CD4-positive, CD25-positive, alpha-beta regulatory T cell (primary cell): ENCODE measurements around the gene ACR. TPM values are rescaled to one million over a fixed set of nuclear protein-coding genes. Genes with fewer than 3 reads are reported as not detected.

Experiments
- ATAC-seq, 2 donors: fragments of 150-1000 bp; cut with Tn5 transposase; one replicate each; pipeline ENCODE4 v1.10.0; 2021; ENCODE audit warnings: low read depth in 2 of 2, moderate number of reproducible peaks in 2 of 2, moderate library complexity in 1 of 2
- DNase-seq, 3 donors: peaks; one replicate each; pipeline versions ENCODE4 v3.0.0 to v3.0.0-alpha.2; 2012 to 2022; ENCODE audit warnings: mixed read lengths in 1 of 3
- H3K27ac ChIP-seq: one replicate; pipeline ENCODE4 v1.7.0; 2013; ENCODE audit warnings: mild to moderate bottlenecking, low read length; ENCODE audit not compliant: insufficient read depth, poor library complexity, severe bottlenecking
- H3K27me3 ChIP-seq: one replicate; pipeline ENCODE4 v1.7.0; 2013; ENCODE audit warnings: low read length; ENCODE audit not compliant: control insufficient read depth, insufficient read depth
- H3K36me3 ChIP-seq: one replicate; pipeline ENCODE4 v1.7.0; 2013; ENCODE audit warnings: mild to moderate bottlenecking, low read length, moderate library complexity; ENCODE audit not compliant: control insufficient read depth, insufficient read depth
- H3K4me1 ChIP-seq: 2 replicates; pipeline ENCODE4 v1.7.0; 2013; ENCODE audit warnings: mild to moderate bottlenecking, low read length; ENCODE audit not compliant: insufficient read depth, control insufficient read depth, poor library complexity, severe bottlenecking
- H3K4me3 ChIP-seq: one replicate; pipeline ENCODE4 v1.7.0; 2013; ENCODE audit warnings: low read depth, mild to moderate bottlenecking, low read length, moderate library complexity
- H3K9me3 ChIP-seq, 2 experiments: 1 replicate in 1 of 2; 2 replicates in 1 of 2; pipeline ENCODE4 v1.7.0; 2013; ENCODE audit warnings: low read length in 2 of 2, mild to moderate bottlenecking in 1 of 2, moderate library complexity in 1 of 2; ENCODE audit not compliant: control insufficient read depth in 2 of 2
- H3K27ac Mint-ChIP-seq, 3 donors: one replicate each; pipeline ENCODE4 v1.8.0; 2020 to 2022; ENCODE audit warnings: mild to moderate bottlenecking in 3 of 3, mixed read lengths in 3 of 3, moderate library complexity in 2 of 3
- H3K27me3 Mint-ChIP-seq: one replicate; pipeline ENCODE4 v1.8.0; 2022; ENCODE audit warnings: mild to moderate bottlenecking, mixed read lengths
- H3K36me3 Mint-ChIP-seq: one replicate; pipeline ENCODE4 v1.8.0; 2020; ENCODE audit warnings: mixed read lengths
- H3K4me1 Mint-ChIP-seq, 4 donors: one replicate each; pipeline ENCODE4 v1.8.0; 2020 to 2022; ENCODE audit warnings: mixed read lengths in 4 of 4, mild to moderate bottlenecking in 1 of 4
- H3K4me3 Mint-ChIP-seq, 4 donors: one replicate each; pipeline ENCODE4 v1.8.0; 2020 to 2022; ENCODE audit warnings: mild to moderate bottlenecking in 4 of 4, mixed read lengths in 4 of 4, moderate library complexity in 3 of 4
- H3K9me3 Mint-ChIP-seq, 7 donors: one replicate each; pipeline ENCODE4 v1.8.0; 2020 to 2022; ENCODE audit warnings: mixed read lengths in 7 of 7, mild to moderate bottlenecking in 3 of 7, moderate library complexity in 2 of 7
- polyA plus RNA-seq, 4 donors: library from polyadenylated mRNA; unstranded; fragments of 300-500 nt; fragmentation: Illumina TruSeq; gene quantifications; one replicate each; pipeline ENCODE4 v1.2.3, GENCODE V29; 2021
- total RNA-seq: library from RNA; stranded (reverse); gene quantifications from one replicate; pipeline ENCODE4 v1.2.3, GENCODE V29; 2022

ACR gene
- total and polyA plus RNA-seq, 5 donors from 2014 or later = not detected

DNA sequence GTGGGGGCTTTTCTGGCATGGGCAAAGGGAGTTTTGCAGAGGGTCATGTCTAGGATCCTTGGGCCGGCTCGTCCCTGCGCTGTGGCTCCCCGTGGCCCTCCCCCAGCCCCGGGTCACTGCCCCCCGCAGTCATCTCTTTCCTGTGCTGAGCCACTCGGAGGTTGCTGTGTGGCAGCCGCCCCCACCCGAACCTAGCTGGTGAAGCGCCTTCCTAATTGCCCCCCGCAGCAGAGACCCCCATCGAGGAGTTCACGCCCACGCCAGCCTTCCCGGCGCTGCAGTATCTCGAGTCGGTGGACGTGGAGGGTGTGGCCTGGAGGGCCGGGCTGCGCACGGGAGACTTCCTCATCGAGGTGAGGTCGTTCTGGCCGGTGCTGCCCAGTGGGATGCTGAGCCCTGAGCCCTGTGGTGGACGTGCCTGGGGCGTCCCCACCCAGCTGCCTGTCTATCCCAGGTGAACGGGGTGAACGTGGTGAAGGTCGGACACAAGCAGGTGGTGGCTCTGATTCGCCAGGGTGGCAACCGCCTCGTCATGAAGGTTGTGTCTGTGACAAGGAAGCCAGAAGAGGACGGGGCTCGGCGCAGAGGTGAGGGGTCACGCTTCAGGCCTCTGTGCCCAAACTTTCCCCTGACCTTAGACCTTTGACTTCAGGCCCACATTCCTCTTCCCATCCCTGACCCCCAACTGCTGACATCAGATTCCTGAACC is 33.3 kb upstream of the ACR start:
- H3K27me3 Mint-ChIP-seq = no peaks in the 10 kb centered on the region
- DNase-seq = no peak
- Histone ChIP-seq H3K4me3 (no peak overlapping the region), H3K4me1 (peaks cover 3% of the 10 kb centered on the region), H3K27ac (no peak overlapping the region), H3K27me3 (no peaks in the 10 kb centered on the region), H3K9me3 (no peaks in the 10 kb centered on the region), H3K36me3 (no peaks in the 10 kb centered on the region)
- peaks cover 0 to 13% (median 11%) of the 10 kb centered on the region in 4 donors for H3K4me1 Mint-ChIP-seq
- no peak overlapping the region for H3K4me3 Mint-ChIP-seq
- H3K36me3 Mint-ChIP-seq = no peaks in the 10 kb centered on the region
- ATAC-seq = no peak
- no peak overlapping the region for H3K27ac Mint-ChIP-seq
- no peaks in the 10 kb centered on the region for H3K9me3 Mint-ChIP-seq

DNA sequence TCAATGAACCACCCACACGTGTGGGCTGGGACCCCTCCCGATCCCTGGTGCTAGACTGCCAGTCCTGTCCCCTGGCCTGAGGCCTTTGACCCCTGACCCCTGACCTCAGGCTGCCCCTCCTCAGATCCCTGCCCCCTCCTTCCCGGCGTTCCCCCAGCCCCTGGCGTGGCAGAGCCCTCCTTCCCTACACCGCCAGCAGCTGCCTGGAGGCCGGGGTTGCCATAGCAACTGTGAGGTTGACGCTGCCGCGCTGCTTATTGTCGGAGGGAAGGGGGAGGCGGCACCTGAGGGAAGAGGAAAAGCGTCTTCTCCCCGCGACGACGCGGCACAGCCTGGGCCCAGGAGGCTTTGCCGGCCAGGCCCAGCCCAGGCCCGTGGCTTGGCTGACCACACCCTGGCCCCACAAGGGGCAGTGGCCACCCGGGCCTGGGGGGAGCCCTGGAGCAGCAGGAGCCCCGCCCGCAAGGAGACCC is 32.7 kb upstream of the ACR start:
- Mint-ChIP-seq H3K27me3 (no peaks in the 10 kb centered on the region), H3K9me3 (no peaks in the 10 kb centered on the region), H3K27ac (no peak overlapping the region), H3K36me3 (no peaks in the 10 kb centered on the region), H3K4me1 (peaks cover 0 to 13% (median 11%) of the 10 kb centered on the region in 4 donors), H3K4me3 (no peak overlapping the region)
- Histone ChIP-seq H3K27me3 (no peaks in the 10 kb centered on the region), H3K9me3 (no peaks in the 10 kb centered on the region), H3K27ac (no peak overlapping the region), H3K4me1 (peaks cover 3% of the 10 kb centered on the region), H3K4me3 (no peak overlapping the region), H3K36me3 (no peaks in the 10 kb centered on the region)
- DNase-seq (no peak), ATAC-seq (no peak)

DNA sequence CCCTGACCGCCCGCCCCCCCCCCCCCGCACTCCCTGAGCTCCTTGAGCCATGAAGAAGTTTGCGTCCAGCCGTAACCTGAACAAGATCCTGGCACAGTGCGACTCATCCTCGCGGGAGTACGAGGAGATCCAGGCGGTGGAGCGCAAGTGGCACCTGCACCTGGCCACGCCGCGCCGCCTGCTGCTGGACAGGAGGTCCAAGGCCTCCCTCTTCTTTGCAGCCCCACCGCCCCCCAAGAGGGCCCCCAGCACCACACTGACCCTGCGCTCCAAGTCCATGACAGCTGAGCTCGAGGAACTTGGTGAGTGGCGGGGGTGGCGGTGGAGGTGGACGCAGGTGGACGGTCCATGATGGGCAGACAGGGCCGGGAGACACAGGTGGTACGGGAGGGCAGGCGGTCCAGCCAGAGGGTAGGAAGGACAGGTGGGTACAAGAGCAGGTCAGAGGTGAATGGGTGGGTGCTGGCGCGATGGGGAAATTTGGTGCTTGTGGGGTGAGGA is 32.1 kb upstream of the ACR start:
- H3K4me1 Mint-ChIP-seq = peaks cover 0 to 13% (median 11%) of the 10 kb centered on the region in 4 donors
- H3K27me3 Mint-ChIP-seq = no peaks in the 10 kb centered on the region
- H3K27ac Mint-ChIP-seq = no peak overlapping the region
- Histone ChIP-seq H3K4me3 (no peak overlapping the region), H3K27me3 (no peaks in the 10 kb centered on the region), H3K4me1 (peaks cover 3% of the 10 kb centered on the region), H3K27ac (no peak overlapping the region), H3K9me3 (no peaks in the 10 kb centered on the region), H3K36me3 (no peaks in the 10 kb centered on the region)
- peaks cover 0 to 3% (median 0%) of the 10 kb centered on the region in 7 donors for H3K9me3 Mint-ChIP-seq
- no peak overlapping the region for H3K4me3 Mint-ChIP-seq
- DNase-seq = no peak
- ATAC-seq = no peak
- H3K36me3 Mint-ChIP-seq = no peaks in the 10 kb centered on the region

- Histone ChIP-seq H3K4me3 (no peak overlapping the region), H3K4me1 (peaks cover 3% of the 10 kb centered on the region), H3K27me3 (no peaks in the 10 kb centered on the region), H3K9me3 (no peaks in the 10 kb centered on the region), H3K36me3 (no peaks in the 10 kb centered on the region), H3K27ac (no peak overlapping the region)
- Mint-ChIP-seq H3K4me3 (no peak overlapping the region), H3K36me3 (no peaks in the 10 kb centered on the region), H3K4me1 (peaks cover 0 to 13% (median 11%) of the 10 kb centered on the region in 4 donors), H3K27ac (no peak overlapping the region), H3K9me3 (peaks cover 0 to 3% (median 0%) of the 10 kb centered on the region in 7 donors), H3K27me3 (no peaks in the 10 kb centered on the region)
- no peak for ATAC-seq
- DNase-seq = no peak
These were observed 31.4 kb upstream of the ACR start for GRCh38 chr22:50706481-50707125.

GRCh38 chr22:50708474-50708873 is 29.5 kb upstream of the ACR start:
- no peak for DNase-seq
- H3K27me3 ChIP-seq = no peaks in the 10 kb centered on the region
- no peak for ATAC-seq
- H3K27me3 Mint-ChIP-seq = no peaks in the 10 kb centered on the region
- H3K9me3 ChIP-seq = no peaks in the 10 kb centered on the region
- no peak overlapping the region for H3K4me3 ChIP-seq
- H3K9me3 Mint-ChIP-seq = peaks cover 0 to 3% (median 0%) of the 10 kb centered on the region in 7 donors
- no peaks in the 10 kb centered on the region for H3K36me3 ChIP-seq
- no peaks in the 10 kb centered on the region for H3K36me3 Mint-ChIP-seq
- H3K4me1 Mint-ChIP-seq = no peaks in the 10 kb centered on the region
- H3K27ac Mint-ChIP-seq = no peak overlapping the region
- no peaks in the 10 kb centered on the region for H3K4me1 ChIP-seq
- H3K4me3 Mint-ChIP-seq = no peak overlapping the region
- H3K27ac ChIP-seq = no peak overlapping the region

- Mint-ChIP-seq H3K4me1 (no peaks in the 10 kb centered on the region), H3K4me3 (peak overlapping the region in 1 of 4 donors; percentile 69), H3K9me3 (peaks cover 0 to 3% (median 0%) of the 10 kb centered on the region in 7 donors), H3K36me3 (no peaks in the 10 kb centered on the region), H3K27me3 (no peaks in the 10 kb centered on the region), H3K27ac (no peak overlapping the region)
- Histone ChIP-seq H3K36me3 (no peaks in the 10 kb centered on the region), H3K9me3 (no peaks in the 10 kb centered on the region), H3K27me3 (no peaks in the 10 kb centered on the region), H3K4me1 (no peaks in the 10 kb centered on the region), H3K27ac (no peak overlapping the region), H3K4me3 (no peak overlapping the region)
- DNase-seq (no peak), ATAC-seq (no peak)
These were observed 29.0 kb upstream of the ACR start for GRCh38 chr22:50708996-50709395.

GRCh38 chr22:50710221-50710620 is 27.8 kb upstream of the ACR start:
- no peak overlapping the region for H3K27ac Mint-ChIP-seq
- H3K27me3 ChIP-seq = no peaks in the 10 kb centered on the region
- no peak overlapping the region for H3K4me3 ChIP-seq
- H3K27me3 Mint-ChIP-seq = no peaks in the 10 kb centered on the region
- H3K4me1 ChIP-seq = no peaks in the 10 kb centered on the region
- no peak overlapping the region for H3K4me3 Mint-ChIP-seq
- H3K36me3 Mint-ChIP-seq = no peaks in the 10 kb centered on the region
- no peaks in the 10 kb centered on the region for H3K9me3 ChIP-seq
- H3K4me1 Mint-ChIP-seq = no peaks in the 10 kb centered on the region
- peaks cover 0 to 3% (median 0%) of the 10 kb centered on the region in 7 donors for H3K9me3 Mint-ChIP-seq
- DNase-seq (no peak), ATAC-seq (no peak)
- H3K27ac ChIP-seq = no peak overlapping the region
- H3K36me3 ChIP-seq = no peaks in the 10 kb centered on the region
